Measurements from ENCODE around the gene TAF11. TPM values are rescaled to one million over a fixed set of nuclear protein-coding genes. Genes with fewer than 3 reads are reported as not detected.

TAF11 gene
- total RNA-seq, 6 donors from 2014 or later, result 15.4 to 35.6 (median 19.3) TPM

GRCh38 chr6:34897130-34897529 lies 9.3 kb upstream of the TAF11 start:
- Histone ChIP-seq H3K9me3 (no peaks in the 10 kb centered on the region), H3K4me3 (no peak overlapping the region), H3K27ac (no peak overlapping the region), H3K27me3 (no peaks in the 10 kb centered on the region), H3K4me1 (peaks cover 0 to 23% (median 5%) of the 10 kb centered on the region in 4 donors), H3K36me3 (no peaks in the 10 kb centered on the region)
- TF ChIP-seq EP300 (IDR thresholded peaks at IDR 0.05), result no peak
- no peak for TF ChIP-seq POLR2AphosphoS5 (IDR thresholded peaks at IDR 0.05)
- no peak for TF ChIP-seq CTCF (IDR thresholded peaks at IDR 0.05)
- TF ChIP-seq POLR2A (IDR thresholded peaks at IDR 0.05), result no peak
- no peak for ATAC-seq (ENCODE audit: low FRiP score in 2 of 2)
- 71 to 92% methylated on average over 1 of the region's 1 CpG for WGBS, 2 donors
- DNase-seq, result no peak

- 68 to 86% methylated on average over 1 of the region's 1 CpG for WGBS, 2 donors
- TF ChIP-seq CTCF (IDR thresholded peaks at IDR 0.05), result no peak
- H3K36me3 ChIP-seq, result no peaks in the 10 kb centered on the region
- no peaks in the 10 kb centered on the region for H3K9me3 ChIP-seq
- H3K4me3 ChIP-seq, result no peak overlapping the region
- no peak for ATAC-seq (ENCODE audit: low FRiP score in 2 of 2)
- no peaks in the 10 kb centered on the region for H3K27me3 ChIP-seq
- H3K27ac ChIP-seq, result no peak overlapping the region
- peaks cover 14 to 36% (median 20%) of the 10 kb centered on the region in 4 donors for H3K4me1 ChIP-seq
- no peak for DNase-seq
These were observed 6.9 kb upstream of the TAF11 start for GRCh38 chr6:34894693-34895092.

GRCh38 chr6:34891296-34891695 lies 3.5 kb upstream of the TAF11 start:
- TF ChIP-seq POLR2A (IDR thresholded peaks at IDR 0.05) (no peak), EP300 (IDR thresholded peaks at IDR 0.05) (no peak), POLR2AphosphoS5 (IDR thresholded peaks at IDR 0.05) (no peak), CTCF (IDR thresholded peaks at IDR 0.05) (no peak)
- DNase-seq (no peak), ATAC-seq (ENCODE audit: low FRiP score in 2 of 2) (no peak)
- 95% methylated on average over 2 of the region's 2 CpGs for WGBS, 2 donors
- peaks cover 23 to 45% (median 30%) of the 10 kb centered on the region in 4 donors for H3K4me1 ChIP-seq
- H3K27me3 ChIP-seq, result no peaks in the 10 kb centered on the region
- peak overlapping the region in 1 of 4 donors; percentile 91 for H3K27ac ChIP-seq
- H3K4me3 ChIP-seq, result peak overlapping the region in 2 of 4 donors; percentile 87 to 92
- no peaks in the 10 kb centered on the region for H3K9me3 ChIP-seq
- H3K36me3 ChIP-seq, result no peaks in the 10 kb centered on the region

GRCh38 chr6:34890533-34890925 lies 2.7 kb upstream of the TAF11 start:
- Histone ChIP-seq H3K9me3 (no peaks in the 10 kb centered on the region), H3K27me3 (no peaks in the 10 kb centered on the region), H3K4me1 (peaks cover 29 to 52% (median 32%) of the 10 kb centered on the region in 4 donors), H3K4me3 (peak overlapping the region; percentile 87 to 94 (median 91)), H3K36me3 (no peaks in the 10 kb centered on the region), H3K27ac (peak overlapping the region; percentile 86 to 93 (median 90))
- TF ChIP-seq EP300 (IDR thresholded peaks at IDR 0.05) (no peak), POLR2A (IDR thresholded peaks at IDR 0.05) (no peak), CTCF (IDR thresholded peaks at IDR 0.05) (no peak), POLR2AphosphoS5 (IDR thresholded peaks at IDR 0.05) (no peak)
- WGBS, 2 donors, result 20 to 33% methylated on average over 7 of the region's 7 CpGs
- ATAC-seq (ENCODE audit: low FRiP score in 2 of 2) (no peak), DNase-seq (no peak)

- Histone ChIP-seq H3K4me1 (peaks cover 29 to 55% (median 32%) of the 10 kb centered on the region in 4 donors), H3K9me3 (no peaks in the 10 kb centered on the region), H3K27me3 (no peaks in the 10 kb centered on the region), H3K4me3 (peak within 1 kb of the TSS; percentile 87 to 94 (median 91)), H3K36me3 (no peaks in the 10 kb centered on the region), H3K27ac (peak within 1 kb of the TSS; percentile 86 to 93 (median 90))
- DNase-seq, result peak; percentile 90 to 98
- 0 to 1% methylated on average over 29 to 36 of the region's 60 CpGs for WGBS, 2 donors
- peak; percentile 52 to 83 for TF ChIP-seq POLR2AphosphoS5 (IDR thresholded peaks at IDR 0.05)
- TF ChIP-seq POLR2A (IDR thresholded peaks at IDR 0.05), result peak in 2 of 4 donors; percentile 59 to 80
- no peak for TF ChIP-seq CTCF (IDR thresholded peaks at IDR 0.05)
- TF ChIP-seq EP300 (IDR thresholded peaks at IDR 0.05), result peak in 1 of 4 donors; percentile 8
- ATAC-seq (ENCODE audit: low FRiP score in 2 of 2), result peak; percentile 87 to 94
These were observed 1.2 kb upstream of the TAF11 start, which contains the start of gene ANKS1A for GRCh38 chr6:34888874-34889555. TSS of gene ANKS1A (plus strand) at chr6:34889255. CDS start at chr6:34889403, 148 bp downstream.

All from upper lobe of left lung (tissue), 6 donors.